Measurements from ENCODE around the gene GRB10. TPM values are rescaled to one million over a fixed set of nuclear protein-coding genes. Genes with fewer than 3 reads are reported as not detected.

Gene GRB10
- total and polyA plus RNA-seq, 2 of the 8 experiments (the other 6 are each of a cell fraction or from before 2014, with no cell fraction given) = 35.7 to 97.0 TPM

- Histone ChIP-seq H3K56ac (replicated peaks; ENCODE audit: insufficient read length, low read depth, low read length) (no peak overlapping the region), H3K4me2 (ENCODE audit: insufficient read depth in 1 of 2, low read depth in 2 of 2, low read length in 2 of 2) (no peak overlapping the region), H3K9me3 (ENCODE audit: insufficient read depth in 2 of 2, low read depth in 1 of 2, low read length in 1 of 2) (no peaks in the 10 kb centered on the region), H3K27me3 (replicated peaks in 1 of 4; ENCODE audit: control insufficient read depth in 3 of 4, extremely low read depth in 1 of 4, insufficient read depth in 3 of 4, low read length in 3 of 4) (no peaks in the 10 kb centered on the region), H3K14ac (ENCODE audit: insufficient read length) (no peak overlapping the region), H3K18ac (ENCODE audit: extremely low read depth, low read length) (no peak overlapping the region), H3K79me1 (ENCODE audit: low read depth, low read length) (peaks cover 24% of the 10 kb centered on the region), H3K23ac (ENCODE audit: insufficient read length) (no peak overlapping the region), H4K20me1 (replicated peaks in 1 of 2; ENCODE audit: control insufficient read depth in 1 of 2, insufficient read depth in 2 of 2, low read length in 2 of 2) (peaks cover 10 to 15% of the 10 kb centered on the region in 2 experiments), H3K36me3 (ENCODE audit: control insufficient read depth in 2 of 4, insufficient read depth in 4 of 4, low read length in 3 of 4) (no peaks in the 10 kb centered on the region), H2BK12ac (ENCODE audit: low read depth, low read length) (no peak overlapping the region), H2AFZ (ENCODE audit: low read length) (no peak overlapping the region), H3K27ac (ENCODE audit: low read depth, low read length) (no peak overlapping the region), H3K4me3 (ENCODE audit: extremely low read depth in 1 of 4, insufficient read depth in 2 of 4, low read depth in 3 of 4, low read length in 4 of 4) (no peak overlapping the region), H2BK15ac (ENCODE audit: low read length) (no peak overlapping the region), H4K5ac (ENCODE audit: insufficient read length, low read depth, low read length) (no peak overlapping the region), H2BK120ac (replicated peaks; ENCODE audit: low read depth, low read length) (no peak overlapping the region), H2AK5ac (ENCODE audit: low read depth, low read length) (no peak overlapping the region), H3K23me2 (ENCODE audit: low read depth, low read length) (peaks cover 8% of the 10 kb centered on the region; the same call in 1 of the 2 replicates), H2BK5ac (ENCODE audit: low read depth, low read length) (no peak overlapping the region; the same call in 1 of the 2 replicates), H4K91ac (replicated peaks; ENCODE audit: insufficient read length, low read length) (no peak overlapping the region), H2BK20ac (ENCODE audit: low read length) (no peak overlapping the region), H3K4me1 (replicated peaks in 1 of 4; ENCODE audit: control insufficient read depth in 3 of 4, insufficient read depth in 4 of 4, low read length in 3 of 4) (peaks cover 6 to 13% (median 8%) of the 10 kb centered on the region in 4 experiments), H3K9ac (replicated peaks in 1 of 4; ENCODE audit: extremely low read depth in 1 of 4, low read depth in 3 of 4, low read length in 3 of 4) (no peak overlapping the region), H4K8ac (ENCODE audit: extremely low read depth, insufficient read depth, low read length) (no peak overlapping the region), H3K79me2 (ENCODE audit: control insufficient read depth in 1 of 2, insufficient read depth in 2 of 2, low read length in 2 of 2) (peaks cover 0 to 91% of the 10 kb centered on the region in 2 experiments; a peak in 3 of 4 replicates), H3K4ac (replicated peaks; ENCODE audit: insufficient read length, low read depth, low read length) (no peak overlapping the region)
- POLR2A ChIA-PET (ENCODE audit: partially characterized antibody) = interaction anchor here (1.0 to 1.3 kb wide), 2 partner anchors 11 to 17 kb away, joined by 3 read pairs; no protein-coding TSS in a partner anchor
- CTCF ChIA-PET (ENCODE audit: partially characterized antibody) = no interaction called here
- 94% methylated on average over 2 of the region's 7 CpGs; no CpG with 5 or more reads in 1 of the 2 experiments for WGBS, 2 experiments (ENCODE audit: extremely low coverage in 1 of 2, insufficient coverage in 1 of 2, insufficient read length in 1 of 2, insufficient replicate concordance in 2 of 2, low coverage in 1 of 2, low lambda C conversion rate in 2 of 2, missing lambda C conversion rate in 1 of 2)
- no peak for DNase-seq (ENCODE audit: low read depth in 1 of 2, low spot score in 2 of 2)
- FAIRE-seq = no peak
- TF ChIP-seq NRF1 (IDR thresholded peaks at IDR 0.05; ENCODE audit: low read depth, low read length) (no peak), HDAC2 (IDR thresholded peaks at IDR 0.05; ENCODE audit: borderline replicate concordance in 1 of 2, low read depth in 2 of 2, low read length in 2 of 2) (no peak), JUN (IDR thresholded peaks at IDR 0.05; ENCODE audit: low read depth, low read length) (no peak), MAFK (IDR thresholded peaks at IDR 0.05; ENCODE audit: low read depth, low read length) (no peak), YY1 (IDR thresholded peaks at IDR 0.05; ENCODE audit: low read depth, low read length) (no peak), GTF2F1 (IDR thresholded peaks at IDR 0.05; ENCODE audit: borderline replicate concordance, low read depth, low read length) (no peak), RNF2 (IDR thresholded peaks at IDR 0.05; ENCODE audit: borderline replicate concordance, low read depth, low read length, missing control alignments, poor library complexity, severe bottlenecking) (no peak), SP1 (IDR thresholded peaks at IDR 0.05; ENCODE audit: low read depth, low read length) (no peak), BCL11A (IDR thresholded peaks at IDR 0.05; ENCODE audit: low read depth in 2 of 2, low read length in 2 of 2) (no peak), SAP30 (IDR thresholded peaks at IDR 0.05; ENCODE audit: insufficient read depth, insufficient replicate concordance, low read length) (no peak)
These were observed 73.5 kb downstream of the GRB10 start for GRCh38 chr7:50709151-50709550.

Data from H1 (cell line).